ENCODE measurements around the gene CNTROB. TPM values are rescaled to one million over a fixed set of nuclear protein-coding genes. Genes with fewer than 3 reads are reported as not detected.
A peak's percentile ranks its signal among the peaks of the same experiment; 100 is the strongest.

Gene CNTROB
- total and polyA plus RNA-seq, 10 of the 15 experiments (the other 5 are each of a cell fraction or from before 2014, with no cell fraction given) = 2.0 to 36.2 (median 28.2) TPM

DNA sequence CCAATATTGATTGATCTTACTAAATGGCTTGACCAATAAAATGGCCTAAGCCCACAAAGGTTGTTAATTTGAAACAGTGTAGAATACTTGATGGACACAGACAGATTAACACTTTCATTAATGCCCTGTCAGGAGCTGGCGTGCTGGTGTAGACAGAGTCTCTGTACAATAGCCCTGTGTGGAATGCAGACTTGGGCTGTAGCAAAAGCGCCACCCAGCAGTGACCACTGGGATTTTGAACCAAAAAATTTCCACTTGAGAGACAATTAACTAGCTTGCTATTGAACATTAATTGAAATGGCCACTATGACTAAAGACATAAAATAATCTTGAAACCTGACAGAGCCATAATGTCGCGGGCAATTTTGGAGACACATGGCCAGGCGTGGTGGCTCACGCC, 50.7 kb downstream of the CNTROB start (continued):
- TF ChIP-seq, protein P1, sequence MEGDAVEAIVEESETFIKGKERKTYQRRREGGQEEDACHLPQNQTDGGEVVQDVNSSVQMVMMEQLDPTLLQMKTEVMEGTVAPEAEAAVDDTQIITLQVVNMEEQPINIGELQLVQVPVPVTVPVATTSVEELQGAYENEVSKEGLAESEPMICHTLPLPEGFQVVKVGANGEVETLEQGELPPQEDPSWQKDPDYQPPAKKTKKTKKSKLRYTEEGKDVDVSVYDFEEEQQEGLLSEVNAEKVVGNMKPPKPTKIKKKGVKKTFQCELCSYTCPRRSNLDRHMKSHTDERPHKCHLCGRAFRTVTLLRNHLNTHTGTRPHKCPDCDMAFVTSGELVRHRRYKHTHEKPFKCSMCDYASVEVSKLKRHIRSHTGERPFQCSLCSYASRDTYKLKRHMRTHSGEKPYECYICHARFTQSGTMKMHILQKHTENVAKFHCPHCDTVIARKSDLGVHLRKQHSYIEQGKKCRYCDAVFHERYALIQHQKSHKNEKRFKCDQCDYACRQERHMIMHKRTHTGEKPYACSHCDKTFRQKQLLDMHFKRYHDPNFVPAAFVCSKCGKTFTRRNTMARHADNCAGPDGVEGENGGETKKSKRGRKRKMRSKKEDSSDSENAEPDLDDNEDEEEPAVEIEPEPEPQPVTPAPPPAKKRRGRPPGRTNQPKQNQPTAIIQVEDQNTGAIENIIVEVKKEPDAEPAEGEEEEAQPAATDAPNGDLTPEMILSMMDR (IDR thresholded peaks at IDR 0.05 in 2 of 3, conservative IDR thresholded peaks at IDR 0.05 in 1 of 3; ENCODE audit: control insufficient read depth in 2 of 3, extremely low read depth in 1 of 3, insufficient read depth in 1 of 3, low read depth in 3 of 3, low read length in 3 of 3) = peak in 2 of 3 experiments; percentile 9 to 40; a peak in 2 of 6 replicates

DNA sequence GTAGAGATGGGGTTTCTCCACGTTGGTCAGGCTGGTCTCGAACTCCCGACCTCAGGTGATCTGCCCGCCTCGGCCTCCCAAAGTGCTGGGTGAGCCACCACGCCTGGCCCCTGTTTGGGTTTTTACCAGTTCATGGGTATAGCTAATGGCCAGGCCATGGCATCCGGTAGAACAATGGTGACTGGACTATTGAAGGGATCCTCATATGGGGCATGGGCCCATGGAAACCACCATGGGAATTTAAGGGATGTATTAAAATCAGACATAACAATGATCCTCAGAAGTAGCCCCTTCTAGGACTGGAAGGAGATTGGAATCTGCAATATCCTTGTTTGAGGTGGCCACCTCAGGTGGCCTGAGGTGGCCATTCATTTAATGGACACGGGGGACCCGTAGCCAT, 52.9 kb downstream of the CNTROB start:
- 28% methylated on average over 9 of the region's 9 CpGs for whole genome bisulfite sequencing (ENCODE audit: insufficient coverage, insufficient replicate concordance, low lambda C conversion rate, missing lambda C conversion rate)
- RAD21 ChIA-PET (ENCODE audit: unreplicated experiment) = interaction anchor here (2.5 kb wide), 1 partner anchor 69 kb away, joined by 8 read pairs; the partner anchor contains the start of gene RNF227
- BruUV-seq (replicated peaks) = no TSS peak
- intact Hi-C loops (cut with micrococcal nuclease; ENCODE audit: unreplicated experiment) (loop anchor here (5.0 kb wide), 1 partner anchor 53 kb away; the partner anchor contains the start of genes CNTROB and TRAPPC1), in situ Hi-C loops (cut with MboI) (loop anchor here (5.0 kb wide), 3 partner anchors 73 to 163 kb away; no protein-coding TSS in a partner anchor)
- no peak overlapping the region for H3K9ac ChIP-seq (ENCODE audit: control insufficient read depth, insufficient read depth, low read length)
- H4K20me1 ChIP-seq (ENCODE audit: control insufficient read depth, insufficient read depth) = no peaks in the 10 kb centered on the region
- H3K4me3 ChIP-seq = no peak overlapping the region
- FAIRE-seq (no peak), DNase-seq (ENCODE audit: low read depth, low spot score) (no peak), ATAC-seq (no peak)
- no peaks in the 10 kb centered on the region for H3K9me3 ChIP-seq (replicated peaks; ENCODE audit: control insufficient read depth, insufficient read depth, low read length)
- CTCF ChIA-PET = interaction anchor here (1.5 to 16.8 kb wide), 7 partner anchors 21 to 242 kb away, joined by 3 to 308 read pairs (median 12); partner anchors contain the start of genes KDM6B, NAA38 and RNF227
- SMC1A ChIA-PET (ENCODE audit: uncharacterized antibody, unreplicated experiment) = interaction anchor here (0.8 to 1.2 kb wide), 2 partner anchors 12 to 73 kb away, joined by 4 to 5 read pairs; no protein-coding TSS in a partner anchor
- H3K27me3 ChIP-seq (replicated peaks in 1 of 2; ENCODE audit: control insufficient read depth in 2 of 2, insufficient read depth in 2 of 2, low read length in 1 of 2) = peaks cover 0 to 5% of the 10 kb centered on the region in 2 experiments; a peak in 1 of 4 replicates
- no peaks in the 10 kb centered on the region for H3K79me2 ChIP-seq (ENCODE audit: control insufficient read depth, insufficient read depth, low read length)
- no peak overlapping the region for H2AFZ ChIP-seq (ENCODE audit: control insufficient read depth, low read depth, low read length)
- POLR2A ChIA-PET = no interaction called here
- H3K4me2 ChIP-seq (ENCODE audit: control insufficient read depth, insufficient read depth) = no peak overlapping the region
- H3K36me3 ChIP-seq (ENCODE audit: control insufficient read depth in 2 of 2, insufficient read depth in 2 of 2, low read length in 1 of 2) = no peaks in the 10 kb centered on the region
- peaks cover 4% of the 10 kb centered on the region for H3K4me1 ChIP-seq (ENCODE audit: control insufficient read depth, insufficient read depth, low read length)
- no peak overlapping the region for H3K27ac ChIP-seq (ENCODE audit: control insufficient read depth, insufficient read depth)
- TF ChIP-seq, protein P2, sequence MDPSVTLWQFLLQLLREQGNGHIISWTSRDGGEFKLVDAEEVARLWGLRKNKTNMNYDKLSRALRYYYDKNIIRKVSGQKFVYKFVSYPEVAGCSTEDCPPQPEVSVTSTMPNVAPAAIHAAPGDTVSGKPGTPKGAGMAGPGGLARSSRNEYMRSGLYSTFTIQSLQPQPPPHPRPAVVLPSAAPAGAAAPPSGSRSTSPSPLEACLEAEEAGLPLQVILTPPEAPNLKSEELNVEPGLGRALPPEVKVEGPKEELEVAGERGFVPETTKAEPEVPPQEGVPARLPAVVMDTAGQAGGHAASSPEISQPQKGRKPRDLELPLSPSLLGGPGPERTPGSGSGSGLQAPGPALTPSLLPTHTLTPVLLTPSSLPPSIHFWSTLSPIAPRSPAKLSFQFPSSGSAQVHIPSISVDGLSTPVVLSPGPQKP (IDR thresholded peaks at IDR 0.05; ENCODE audit: low read depth, low read length) = no peak
- TF ChIP-seq BCL11A (IDR thresholded peaks at IDR 0.05; ENCODE audit: low read depth, low read length) = no peak
- no peak for TF ChIP-seq CBX3 (IDR thresholded peaks at IDR 0.05; ENCODE audit: borderline replicate concordance, low read depth)
- no peak for TF ChIP-seq MEF2B (IDR thresholded peaks at IDR 0.05; ENCODE audit: partially characterized antibody, poor library complexity, severe bottlenecking)
- no peak for TF ChIP-seq CHD1 (IDR thresholded peaks at IDR 0.05; ENCODE audit: low read depth, low read length)
- TF ChIP-seq, protein P3, sequence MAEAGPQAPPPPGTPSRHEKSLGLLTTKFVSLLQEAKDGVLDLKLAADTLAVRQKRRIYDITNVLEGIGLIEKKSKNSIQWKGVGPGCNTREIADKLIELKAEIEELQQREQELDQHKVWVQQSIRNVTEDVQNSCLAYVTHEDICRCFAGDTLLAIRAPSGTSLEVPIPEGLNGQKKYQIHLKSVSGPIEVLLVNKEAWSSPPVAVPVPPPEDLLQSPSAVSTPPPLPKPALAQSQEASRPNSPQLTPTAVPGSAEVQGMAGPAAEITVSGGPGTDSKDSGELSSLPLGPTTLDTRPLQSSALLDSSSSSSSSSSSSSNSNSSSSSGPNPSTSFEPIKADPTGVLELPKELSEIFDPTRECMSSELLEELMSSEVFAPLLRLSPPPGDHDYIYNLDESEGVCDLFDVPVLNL (IDR thresholded peaks at IDR 0.05; ENCODE audit: low read depth, low read length) = no peak
- TF ChIP-seq, protein P4, sequence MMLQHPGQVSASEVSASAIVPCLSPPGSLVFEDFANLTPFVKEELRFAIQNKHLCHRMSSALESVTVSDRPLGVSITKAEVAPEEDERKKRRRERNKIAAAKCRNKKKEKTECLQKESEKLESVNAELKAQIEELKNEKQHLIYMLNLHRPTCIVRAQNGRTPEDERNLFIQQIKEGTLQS (IDR thresholded peaks at IDR 0.05; ENCODE audit: borderline replicate concordance, extremely low read depth, low read depth, low read length) = no peak
- no peak for TF ChIP-seq KDM1A (IDR thresholded peaks at IDR 0.05; ENCODE audit: borderline replicate concordance)
- no peak for TF ChIP-seq CREB1 (IDR thresholded peaks at IDR 0.05; ENCODE audit: low read depth)
- TF ChIP-seq POLR2AphosphoS5 (IDR thresholded peaks at IDR 0.05; ENCODE audit: low read length) = no peak
- no peak for TF ChIP-seq RFX5 (IDR thresholded peaks at IDR 0.05; ENCODE audit: low read depth, low read length)
- no peak for TF ChIP-seq PAX5 (IDR thresholded peaks at IDR 0.05; ENCODE audit: borderline replicate concordance, low read depth, low read length)
- TF ChIP-seq CHD4 (IDR thresholded peaks at IDR 0.05) = no peak
- TF ChIP-seq, protein P5, sequence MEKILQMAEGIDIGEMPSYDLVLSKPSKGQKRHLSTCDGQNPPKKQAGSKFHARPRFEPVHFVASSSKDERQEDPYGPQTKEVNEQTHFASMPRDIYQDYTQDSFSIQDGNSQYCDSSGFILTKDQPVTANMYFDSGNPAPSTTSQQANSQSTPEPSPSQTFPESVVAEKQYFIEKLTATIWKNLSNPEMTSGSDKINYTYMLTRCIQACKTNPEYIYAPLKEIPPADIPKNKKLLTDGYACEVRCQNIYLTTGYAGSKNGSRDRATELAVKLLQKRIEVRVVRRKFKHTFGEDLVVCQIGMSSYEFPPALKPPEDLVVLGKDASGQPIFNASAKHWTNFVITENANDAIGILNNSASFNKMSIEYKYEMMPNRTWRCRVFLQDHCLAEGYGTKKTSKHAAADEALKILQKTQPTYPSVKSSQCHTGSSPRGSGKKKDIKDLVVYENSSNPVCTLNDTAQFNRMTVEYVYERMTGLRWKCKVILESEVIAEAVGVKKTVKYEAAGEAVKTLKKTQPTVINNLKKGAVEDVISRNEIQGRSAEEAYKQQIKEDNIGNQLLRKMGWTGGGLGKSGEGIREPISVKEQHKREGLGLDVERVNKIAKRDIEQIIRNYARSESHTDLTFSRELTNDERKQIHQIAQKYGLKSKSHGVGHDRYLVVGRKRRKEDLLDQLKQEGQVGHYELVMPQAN (conservative IDR thresholded peaks at IDR 0.05) = no peak
